Osteocyte (in vitro differentiated cells): ENCODE results near the gene TPO. TPM values are rescaled to one million over a fixed set of nuclear protein-coding genes. Genes with fewer than 3 reads are reported as not detected.
"Not testable (repeated sequence)": the region's sequence is repeated elsewhere in the genome, so short reads cannot be mapped to it uniquely, and the experiment has no call there.

Experiments used
- DNase-seq: peaks from one replicate; pipeline ENCODE4 v3.0.0; 2021; ENCODE audit warnings: mixed read lengths; ENCODE audit not compliant: unreplicated experiment; ENCODE audit errors: extremely low spot score
- H3K27ac Mint-ChIP-seq: one replicate; pipeline ENCODE4 v1.8.0; 2021; ENCODE audit warnings: mild to moderate bottlenecking, mixed read lengths; ENCODE audit not compliant: unreplicated experiment
- H3K27me3 Mint-ChIP-seq: one replicate; pipeline ENCODE4 v1.8.0; 2021; ENCODE audit warnings: mixed read lengths; ENCODE audit not compliant: unreplicated experiment
- H3K36me3 Mint-ChIP-seq: one replicate; pipeline ENCODE4 v1.8.0; 2021; ENCODE audit warnings: mixed read lengths; ENCODE audit not compliant: unreplicated experiment
- H3K4me1 Mint-ChIP-seq: one replicate; pipeline ENCODE4 v1.8.0; 2021; ENCODE audit warnings: mixed read lengths; ENCODE audit not compliant: unreplicated experiment
- H3K4me3 Mint-ChIP-seq: one replicate; pipeline ENCODE4 v1.8.0; 2021; ENCODE audit warnings: mild to moderate bottlenecking, moderate library complexity, mixed read lengths; ENCODE audit not compliant: unreplicated experiment
- H3K9me3 Mint-ChIP-seq: one replicate; pipeline ENCODE4 v1.8.0; 2021; ENCODE audit warnings: mixed read lengths; ENCODE audit not compliant: unreplicated experiment
- CTCF ChIP-seq: fragments of 200-600 bp; sonication (generic); IDR thresholded peaks from 2 replicates; pipeline ENCODE4 v1.5.0; 2021; ENCODE audit warnings: antibody characterized with exemption, mild to moderate bottlenecking, moderate library complexity
- total RNA-seq: library from RNA; stranded (reverse); gene quantifications from 2 replicates; pipeline ENCODE4 v1.2.1, GENCODE V29; 2021

Gene TPO
- total RNA-seq, 1 donor from 2014 or later = not detected

GRCh38 chr2:1563943-1564891 is 151.0 kb downstream of the TPO start:
- no peak for DNase-seq
- Mint-ChIP-seq H3K27ac (no peak overlapping the region), H3K27me3 (peaks cover 23% of the 10 kb centered on the region), H3K9me3 (no peaks in the 10 kb centered on the region), H3K36me3 (peaks cover 2% of the 10 kb centered on the region), H3K4me3 (no peak overlapping the region), H3K4me1 (no peaks in the 10 kb centered on the region)
- TF ChIP-seq CTCF = no peak

DNA sequence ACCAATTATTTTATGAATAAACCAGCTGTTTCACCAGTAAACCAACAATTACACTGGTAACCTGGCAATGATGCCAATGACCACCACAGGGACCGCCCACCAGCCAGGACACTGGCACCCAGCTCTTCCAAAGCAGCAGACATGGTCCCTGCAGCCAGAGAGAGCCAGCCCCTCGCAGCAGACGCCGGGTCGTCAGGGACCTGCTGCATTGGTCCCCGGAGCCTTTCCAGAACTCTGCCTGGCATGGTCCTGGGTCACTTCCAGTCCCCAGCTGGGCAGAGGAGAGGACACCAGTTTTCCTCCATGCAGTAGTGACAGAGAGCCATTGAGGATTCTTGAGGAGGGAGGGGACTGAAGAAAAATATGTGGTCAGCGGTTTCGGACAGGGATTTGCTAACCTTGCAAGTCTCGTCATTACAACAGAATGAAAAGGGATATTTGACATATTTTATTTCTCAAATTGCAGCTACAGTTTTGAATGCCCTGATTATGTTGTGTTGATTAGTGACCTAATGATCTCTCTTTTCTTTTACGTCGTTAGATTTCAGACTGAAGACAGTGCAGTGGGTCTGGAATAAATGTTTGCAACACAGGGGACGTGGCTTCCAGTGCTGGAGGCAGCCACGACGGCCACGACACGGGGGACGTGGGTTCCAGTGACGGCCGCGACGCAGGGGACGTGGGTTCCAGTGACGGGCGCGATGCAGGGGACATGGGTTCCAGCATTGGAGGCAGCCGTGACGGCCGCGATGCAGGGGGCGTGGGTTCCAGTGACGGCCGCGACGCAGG is 154.5 kb downstream of the TPO start:
- Mint-ChIP-seq H3K36me3 (peaks cover 2% of the 10 kb centered on the region), H3K9me3 (no peaks in the 10 kb centered on the region), H3K4me3 (no peak overlapping the region), H3K27ac (no peak overlapping the region), H3K4me1 (peaks cover 7% of the 10 kb centered on the region), H3K27me3 (peaks cover 5% of the 10 kb centered on the region)
- DNase-seq = no peak
- TF ChIP-seq CTCF = no peak

DNA sequence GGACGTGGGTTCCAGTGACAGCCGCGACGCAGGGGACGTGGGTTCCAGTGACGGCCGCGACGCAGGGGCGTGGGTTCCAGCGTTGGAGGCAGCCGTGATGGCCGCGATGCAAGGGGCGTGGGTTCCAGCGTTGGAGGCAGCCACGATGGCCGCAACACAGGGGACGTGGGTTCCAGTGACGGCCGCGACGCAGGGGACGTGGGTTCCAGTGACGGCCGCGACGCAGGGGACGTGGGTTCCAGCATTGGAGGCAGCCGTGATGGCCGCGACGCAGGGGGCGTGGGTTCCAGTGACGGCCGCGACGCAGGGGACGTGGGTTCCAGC is 155.0 kb downstream of the TPO start:
- H3K4me3 Mint-ChIP-seq, H3K36me3 Mint-ChIP-seq, H3K27ac Mint-ChIP-seq, DNase-seq, H3K9me3 Mint-ChIP-seq, H3K27me3 Mint-ChIP-seq: not testable (repeated sequence)
- peaks cover 11% of the 10 kb centered on the region for H3K4me1 Mint-ChIP-seq

DNA sequence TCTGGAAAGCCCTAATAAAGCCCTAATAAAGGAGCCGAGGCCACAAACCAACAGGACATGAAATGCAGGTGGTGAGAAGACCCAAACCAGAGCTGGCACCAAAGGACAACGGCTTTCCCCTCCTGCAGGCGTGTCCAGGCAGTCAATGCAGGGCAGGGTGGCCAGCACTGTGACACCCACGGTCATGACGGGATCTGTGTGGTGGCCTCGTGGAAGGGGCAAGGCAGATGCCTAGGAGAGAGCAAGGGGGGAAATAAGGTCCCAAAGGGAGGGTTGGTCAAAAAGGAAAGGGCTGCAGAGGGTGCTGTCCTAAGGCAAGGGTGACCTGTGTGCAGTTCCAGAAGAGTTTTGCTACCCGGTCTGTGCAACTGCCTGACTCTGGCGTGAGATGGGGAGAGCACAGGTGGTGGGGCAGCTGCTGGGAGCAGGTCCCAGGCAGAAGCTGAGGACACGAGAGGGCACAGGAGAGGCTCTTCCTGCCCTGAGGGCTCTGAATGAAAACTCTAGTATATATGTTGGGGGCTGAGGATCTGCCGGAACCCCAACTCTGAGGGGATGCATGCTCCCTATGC is 156.7 kb downstream of the TPO start:
- no peaks in the 10 kb centered on the region for H3K9me3 Mint-ChIP-seq
- no peaks in the 10 kb centered on the region for H3K36me3 Mint-ChIP-seq
- H3K27ac Mint-ChIP-seq = no peak overlapping the region
- DNase-seq = no peak
- no peak for TF ChIP-seq CTCF
- no peak overlapping the region for H3K4me3 Mint-ChIP-seq
- H3K27me3 Mint-ChIP-seq = peaks cover 2% of the 10 kb centered on the region
- H3K4me1 Mint-ChIP-seq = peaks cover 11% of the 10 kb centered on the region

DNA sequence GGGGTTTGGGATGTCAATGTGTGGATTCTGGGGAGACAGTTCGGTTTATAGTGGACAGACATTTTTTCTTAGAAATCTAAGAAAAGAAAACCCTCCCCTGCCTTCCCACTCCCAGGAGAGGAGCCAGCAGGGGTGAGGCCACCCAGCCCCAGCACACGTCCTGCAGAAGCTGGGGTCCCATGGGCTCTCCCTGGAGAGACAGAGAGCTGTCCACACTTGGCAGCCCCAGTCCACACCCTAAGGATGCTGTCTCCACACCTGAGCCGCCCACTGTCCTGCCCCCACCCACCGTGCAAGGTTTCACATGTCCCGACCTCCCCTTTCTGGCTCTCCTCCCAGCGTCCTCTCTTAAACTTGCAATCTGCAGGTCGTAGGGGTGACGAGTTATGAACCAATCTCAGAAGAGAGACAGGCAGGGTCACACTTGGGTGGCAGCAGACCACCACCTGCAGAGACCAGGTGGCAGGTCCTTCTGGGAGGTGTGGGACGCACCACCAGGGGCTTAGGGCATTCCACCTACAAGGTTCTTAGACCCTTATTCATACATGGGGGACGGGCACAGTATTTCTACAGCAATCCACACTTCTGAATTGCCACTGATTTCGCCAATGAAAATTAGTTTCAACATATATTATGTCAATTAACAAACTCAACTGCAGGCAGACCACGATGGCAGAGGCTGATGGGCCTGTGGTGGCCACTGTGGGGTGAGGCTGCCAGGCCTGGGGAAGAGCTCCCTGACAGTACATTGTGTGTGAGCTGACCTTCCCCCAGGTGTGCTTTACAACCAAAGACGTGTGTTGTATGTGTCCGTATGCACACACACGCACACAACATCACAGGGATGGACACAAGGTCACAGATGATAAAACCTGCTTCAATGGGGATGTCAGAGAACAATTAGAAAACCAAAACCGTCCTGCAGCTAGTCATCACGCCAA is 158.5 kb downstream of the TPO start:
- peaks cover 11% of the 10 kb centered on the region for H3K4me1 Mint-ChIP-seq
- H3K4me3 Mint-ChIP-seq = no peak overlapping the region
- no peaks in the 10 kb centered on the region for H3K36me3 Mint-ChIP-seq
- no peaks in the 10 kb centered on the region for H3K9me3 Mint-ChIP-seq
- no peak for TF ChIP-seq CTCF
- no peak for DNase-seq
- no peak overlapping the region for H3K27ac Mint-ChIP-seq
- H3K27me3 Mint-ChIP-seq = peaks cover 16% of the 10 kb centered on the region
